ENCODE results near the gene TACR2. TPM values are rescaled to one million over a fixed set of nuclear protein-coding genes. Genes with fewer than 3 reads are reported as not detected.
A peak's percentile ranks its signal among the peaks of the same experiment; 100 is the strongest.
"Not testable (repeated sequence)": the region's sequence is repeated elsewhere in the genome, so short reads cannot be mapped to it uniquely, and the experiment has no call there.

TACR2 gene
- total RNA-seq, 2 experiments from 2014 or later = not detected

GRCh38 chr10:69457771-69458237 is 41.1 kb upstream of the TACR2 start:
- CTCF ChIA-PET = interaction anchor here (0.6 to 1.8 kb wide), 3 partner anchors 11 to 177 kb away, joined by 3 to 6 read pairs (median 3); no protein-coding TSS in a partner anchor
- DNase-seq = no peak
- no peaks in the 10 kb centered on the region for H3K9me3 Mint-ChIP-seq
- no peaks in the 10 kb centered on the region for H3K27me3 Mint-ChIP-seq (ENCODE audit: low read depth)
- intact Hi-C loops (cut with micrococcal nuclease) = no loop called here
- H3K4me1 Mint-ChIP-seq (ENCODE audit: low read depth) = no peaks in the 10 kb centered on the region
- no peaks in the 10 kb centered on the region for H3K36me3 Mint-ChIP-seq (ENCODE audit: low read depth)
- H3K4me3 Mint-ChIP-seq = no peak overlapping the region
- H3K27ac Mint-ChIP-seq = no peak overlapping the region

- Mint-ChIP-seq H3K27ac (no peak overlapping the region), H3K9me3 (no peaks in the 10 kb centered on the region), H3K4me3 (no peak overlapping the region), H3K4me1 (ENCODE audit: low read depth) (peaks cover under 1% of the 10 kb centered on the region), H3K27me3 (ENCODE audit: low read depth) (peaks cover 2% of the 10 kb centered on the region), H3K36me3 (ENCODE audit: low read depth) (no peaks in the 10 kb centered on the region)
- intact Hi-C loops (cut with micrococcal nuclease) = no loop called here
- CTCF ChIA-PET = interaction anchor here (0.6 to 1.8 kb wide), 2 partner anchors 10 to 69 kb away, joined by 3 to 6 read pairs; no protein-coding TSS in a partner anchor
- no peak for DNase-seq
Measured at GRCh38 chr10:69456880-69457693, 40.4 kb upstream of the TACR2 start.

GRCh38 chr10:69455006-69455763 is 38.5 kb upstream of the TACR2 start:
- no peak overlapping the region for H3K4me3 Mint-ChIP-seq
- no peaks in the 10 kb centered on the region for H3K9me3 Mint-ChIP-seq
- intact Hi-C loops (cut with micrococcal nuclease) = no loop called here
- peaks cover 2% of the 10 kb centered on the region for H3K27me3 Mint-ChIP-seq (ENCODE audit: low read depth)
- peaks cover 8% of the 10 kb centered on the region for H3K4me1 Mint-ChIP-seq (ENCODE audit: low read depth)
- no peak for DNase-seq
- CTCF ChIA-PET = interaction anchor here (0.6 to 0.8 kb wide), 2 partner anchors 8 to 49 kb away, joined by 3 to 4 read pairs; no protein-coding TSS in a partner anchor
- H3K36me3 Mint-ChIP-seq (ENCODE audit: low read depth) = no peaks in the 10 kb centered on the region
- no peak overlapping the region for H3K27ac Mint-ChIP-seq

GRCh38 chr10:69453795-69454194 is 37.1 kb upstream of the TACR2 start:
- Mint-ChIP-seq H3K4me1 (ENCODE audit: low read depth) (peaks cover 11% of the 10 kb centered on the region), H3K9me3 (no peaks in the 10 kb centered on the region), H3K27ac (no peak overlapping the region), H3K4me3 (no peak overlapping the region), H3K27me3 (ENCODE audit: low read depth) (peaks cover 2% of the 10 kb centered on the region), H3K36me3 (ENCODE audit: low read depth) (no peaks in the 10 kb centered on the region)
- intact Hi-C loops (cut with micrococcal nuclease) = no loop called here
- CTCF ChIA-PET = no interaction called here
- DNase-seq = no peak

GRCh38 chr10:69452676-69453415 is 36.1 kb upstream of the TACR2 start:
- no peak for DNase-seq
- no peaks in the 10 kb centered on the region for H3K36me3 Mint-ChIP-seq (ENCODE audit: low read depth)
- no peak overlapping the region for H3K27ac Mint-ChIP-seq
- CTCF ChIA-PET = interaction anchor here (0.8 to 1.7 kb wide), 3 partner anchors 10 to 103 kb away, joined by 3 to 6 read pairs (median 4); no protein-coding TSS in a partner anchor
- peaks cover 2% of the 10 kb centered on the region for H3K27me3 Mint-ChIP-seq (ENCODE audit: low read depth)
- intact Hi-C loops (cut with micrococcal nuclease) = no loop called here
- peaks cover 11% of the 10 kb centered on the region for H3K4me1 Mint-ChIP-seq (ENCODE audit: low read depth)
- H3K4me3 Mint-ChIP-seq = peak overlapping the region; percentile 4
- H3K9me3 Mint-ChIP-seq = no peaks in the 10 kb centered on the region

- no peak overlapping the region for H3K27ac Mint-ChIP-seq
- CTCF ChIA-PET = interaction anchor here (1.5 to 1.7 kb wide), 2 partner anchors 11 to 56 kb away, joined by 4 to 6 read pairs; no protein-coding TSS in a partner anchor
- peaks cover 11% of the 10 kb centered on the region for H3K4me1 Mint-ChIP-seq (ENCODE audit: low read depth)
- H3K36me3 Mint-ChIP-seq (ENCODE audit: low read depth) = no peaks in the 10 kb centered on the region
- peaks cover 2% of the 10 kb centered on the region for H3K27me3 Mint-ChIP-seq (ENCODE audit: low read depth)
- H3K4me3 Mint-ChIP-seq = peak overlapping the region; percentile 84
- intact Hi-C loops (cut with micrococcal nuclease) = loop anchor here (1.0 kb wide), 1 partner anchor 55 kb away; no protein-coding TSS in a partner anchor
- DNase-seq = no peak
- no peaks in the 10 kb centered on the region for H3K9me3 Mint-ChIP-seq
Measured at GRCh38 chr10:69451784-69452251, 35.1 kb upstream of the TACR2 start.

- CTCF ChIA-PET = interaction anchor here (0.9 to 1.5 kb wide), 2 partner anchors 21 to 41 kb away, joined by 3 to 7 read pairs; no protein-coding TSS in a partner anchor
- peak; percentile 84 for DNase-seq
- Mint-ChIP-seq H3K4me3 (peak within 1 kb of the TSS; percentile 84), H3K36me3 (ENCODE audit: low read depth) (no peaks in the 10 kb centered on the region), H3K4me1 (ENCODE audit: low read depth) (peaks cover 11% of the 10 kb centered on the region), H3K27ac (no peak within 1 kb of the TSS), H3K27me3 (ENCODE audit: low read depth) (peaks cover 2% of the 10 kb centered on the region), H3K9me3 (no peaks in the 10 kb centered on the region)
- intact Hi-C loops (cut with micrococcal nuclease) = loop anchor here (1.0 kb wide), 1 partner anchor 56 kb away; no protein-coding TSS in a partner anchor
Measured at GRCh38 chr10:69451209-69451783, 34.6 kb upstream of the TACR2 start, which contains the start of gene TSPAN15. Gene TSPAN15 (plus strand): TSS chr10:69451465. CDS start chr10:69451595, 130 bp downstream.

- H3K9me3 Mint-ChIP-seq; DNase-seq; intact Hi-C loops (cut with micrococcal nuclease); H3K27ac Mint-ChIP-seq; H3K27me3 Mint-ChIP-seq (ENCODE audit: low read depth); H3K4me3 Mint-ChIP-seq; H3K36me3 Mint-ChIP-seq (ENCODE audit: low read depth): not testable (repeated sequence)
- H3K4me1 Mint-ChIP-seq (ENCODE audit: low read depth) = peaks cover 11% of the 10 kb centered on the region
- CTCF ChIA-PET = interaction anchor here (0.6 to 1.8 kb wide), 11 partner anchors 12 to 187 kb away, joined by 3 to 7 read pairs (median 4); no protein-coding TSS in a partner anchor
Measured at GRCh38 chr10:69450395-69450794, 33.7 kb upstream of the TACR2 start.

- Mint-ChIP-seq H3K36me3 (ENCODE audit: low read depth) (no peaks in the 10 kb centered on the region), H3K27me3 (ENCODE audit: low read depth) (peaks cover 2% of the 10 kb centered on the region), H3K27ac (no peak overlapping the region), H3K4me1 (ENCODE audit: low read depth) (peaks cover 11% of the 10 kb centered on the region), H3K9me3 (no peaks in the 10 kb centered on the region), H3K4me3 (no peak overlapping the region)
- CTCF ChIA-PET = interaction anchor here (0.6 to 1.8 kb wide), 12 partner anchors 13 to 188 kb away, joined by 3 to 7 read pairs (median 4); no protein-coding TSS in a partner anchor
- intact Hi-C loops (cut with micrococcal nuclease) = no loop called here
- peak; percentile 58 for DNase-seq
Measured at GRCh38 chr10:69449841-69450240, 33.1 kb upstream of the TACR2 start.

GRCh38 chr10:69446650-69447151 is 30.0 kb upstream of the TACR2 start:
- no peak overlapping the region for H3K27ac Mint-ChIP-seq
- no peak for DNase-seq
- H3K9me3 Mint-ChIP-seq = no peaks in the 10 kb centered on the region
- no peaks in the 10 kb centered on the region for H3K36me3 Mint-ChIP-seq (ENCODE audit: low read depth)
- no peak overlapping the region for H3K4me3 Mint-ChIP-seq
- H3K4me1 Mint-ChIP-seq (ENCODE audit: low read depth) = peaks cover 7% of the 10 kb centered on the region
- intact Hi-C loops (cut with micrococcal nuclease) = no loop called here
- CTCF ChIA-PET = interaction anchor here (0.8 to 1.7 kb wide), 6 partner anchors 9 to 589 kb away, joined by 3 to 6 read pairs (median 3); no protein-coding TSS in a partner anchor
- no peaks in the 10 kb centered on the region for H3K27me3 Mint-ChIP-seq (ENCODE audit: low read depth)

- DNase-seq = no peak
- H3K36me3 Mint-ChIP-seq (ENCODE audit: low read depth) = no peaks in the 10 kb centered on the region
- intact Hi-C loops (cut with micrococcal nuclease) = no loop called here
- H3K9me3 Mint-ChIP-seq = no peaks in the 10 kb centered on the region
- no peak overlapping the region for H3K4me3 Mint-ChIP-seq
- peaks cover 7% of the 10 kb centered on the region for H3K4me1 Mint-ChIP-seq (ENCODE audit: low read depth)
- H3K27me3 Mint-ChIP-seq (ENCODE audit: low read depth) = no peaks in the 10 kb centered on the region
- H3K27ac Mint-ChIP-seq = no peak overlapping the region
- CTCF ChIA-PET = interaction anchor here (1.0 to 1.7 kb wide), 4 partner anchors 9 to 20 kb away, joined by 3 to 6 read pairs (median 4); no protein-coding TSS in a partner anchor
Measured at GRCh38 chr10:69446229-69446628, 29.5 kb upstream of the TACR2 start.
